Muscle layer of colon (tissue), 2 donors: ENCODE measurements around the gene SYCP2.
"Not testable (repeated sequence)": the region's sequence is repeated elsewhere in the genome, so short reads cannot be mapped to it uniquely, and the experiment has no call there.

Experiments used
- H3K27ac ChIP-seq: one replicate; pipeline ENCODE4 v1.7.0; 2013; ENCODE audit warnings: low read depth, mild to moderate bottlenecking, low read length, moderate library complexity
- H3K27me3 ChIP-seq, 2 donors: one replicate each; pipeline ENCODE4 v1.7.0; 2013; ENCODE audit warnings: low read length in 2 of 2, mild to moderate bottlenecking in 2 of 2; ENCODE audit not compliant: insufficient read depth in 2 of 2, control insufficient read depth in 1 of 2
- H3K36me3 ChIP-seq: one replicate; pipeline ENCODE4 v1.7.0; 2013; ENCODE audit warnings: mild to moderate bottlenecking, low read length; ENCODE audit not compliant: insufficient read depth
- H3K4me1 ChIP-seq: one replicate; pipeline ENCODE4 v1.7.0; 2013; ENCODE audit warnings: mild to moderate bottlenecking, low read length; ENCODE audit not compliant: insufficient read depth
- H3K4me3 ChIP-seq, 2 donors: one replicate each; pipeline ENCODE4 v1.7.0; 2013; ENCODE audit warnings: low read length in 2 of 2, low read depth in 1 of 2, mild to moderate bottlenecking in 1 of 2, moderate library complexity in 1 of 2
- H3K9ac ChIP-seq: one replicate; pipeline ENCODE4 v1.7.0; 2013; ENCODE audit warnings: low read length
- H3K9me3 ChIP-seq: one replicate; pipeline ENCODE4 v1.7.0; 2013; ENCODE audit warnings: mild to moderate bottlenecking, low read length
- donor health status: abdominal sarcoma.
- donor health status: Adenocarcinoma of cecum.

Gene SYCP2

DNA sequence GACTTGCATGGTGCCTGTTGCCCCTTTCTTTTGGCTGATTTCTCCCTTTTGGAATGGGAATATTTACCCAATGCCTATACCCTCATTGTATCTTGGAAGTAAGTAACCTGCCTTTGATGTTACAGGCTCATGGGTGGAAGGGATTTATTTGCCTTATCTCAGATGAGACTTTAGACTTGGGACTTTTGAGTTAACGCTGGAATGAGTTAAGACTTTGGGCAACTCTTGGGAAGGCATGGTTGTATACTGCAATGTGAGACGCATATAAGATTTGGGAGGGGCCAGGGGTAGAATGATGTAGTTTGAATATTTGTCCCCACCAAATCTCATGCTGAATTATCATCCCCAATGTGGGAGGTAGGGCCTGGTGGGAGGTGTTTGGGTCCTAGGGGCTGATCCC lies 75.5 kb downstream of the SYCP2 start:
- Histone ChIP-seq H3K36me3 (no peaks in the 10 kb centered on the region), H3K27ac (no peak overlapping the region), H3K4me3 (no peak overlapping the region), H3K9ac (no peak overlapping the region), H3K27me3 (no peaks in the 10 kb centered on the region), H3K4me1 (no peaks in the 10 kb centered on the region), H3K9me3 (no peaks in the 10 kb centered on the region)

DNA sequence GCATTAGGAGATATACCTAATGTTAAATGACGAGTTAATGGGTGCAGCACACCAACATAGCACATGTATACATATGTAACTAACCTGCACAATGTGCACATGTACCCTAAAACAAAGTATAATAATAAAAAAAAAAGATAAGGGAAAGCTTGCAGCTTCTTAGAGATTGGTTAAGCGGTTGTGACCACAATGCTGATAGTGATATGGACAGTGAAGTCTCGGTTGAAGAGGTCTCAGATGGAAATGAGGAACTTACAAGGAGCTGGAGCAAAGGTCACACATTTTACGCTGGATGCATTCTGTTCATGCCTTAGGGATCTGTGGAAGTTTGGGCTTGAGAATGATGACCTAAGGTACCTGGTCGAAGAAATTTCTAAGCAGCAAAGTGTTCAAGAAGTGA lies 76.5 kb downstream of the SYCP2 start:
- H3K4me1 ChIP-seq, H3K27me3 ChIP-seq, H3K9me3 ChIP-seq, H3K9ac ChIP-seq, H3K4me3 ChIP-seq, H3K36me3 ChIP-seq, H3K27ac ChIP-seq: not testable (repeated sequence)

GRCh38 chr20:59856526-59856925 lies 76.9 kb downstream of the SYCP2 start:
- not testable (repeated sequence) for H3K4me1 ChIP-seq, H3K9ac ChIP-seq, H3K36me3 ChIP-seq, H3K27ac ChIP-seq, H3K4me3 ChIP-seq, H3K27me3 ChIP-seq, H3K9me3 ChIP-seq

DNA sequence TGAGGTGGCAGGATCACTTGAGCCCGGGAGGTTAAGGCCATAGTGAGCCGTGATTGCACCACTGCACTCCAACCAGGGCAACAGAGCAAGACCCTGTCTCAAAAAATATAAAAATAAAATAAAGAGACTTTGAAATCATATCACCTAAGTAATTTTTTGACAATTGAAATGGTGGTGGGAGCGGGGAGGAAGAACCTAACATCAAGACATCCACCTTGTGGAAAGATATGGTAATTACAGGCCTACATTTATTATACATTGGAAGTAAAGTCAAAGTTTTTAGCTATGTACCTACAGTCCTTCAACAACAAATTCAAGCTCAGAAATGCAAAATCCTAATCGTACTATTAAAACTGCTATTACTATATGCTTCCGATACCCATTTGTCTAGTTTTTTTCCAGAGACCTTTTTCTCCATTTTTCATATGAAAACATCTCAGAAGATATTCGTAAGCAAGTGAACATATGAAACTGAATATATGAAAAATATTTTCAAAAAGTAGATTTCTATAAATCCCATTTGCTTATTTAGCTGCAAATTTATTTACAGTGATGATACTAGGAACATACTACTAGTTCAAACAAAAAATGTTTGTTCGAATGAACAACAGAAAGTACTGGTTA lies 83.3 kb downstream of the SYCP2 start:
- H3K27ac ChIP-seq: no peak overlapping the region
- H3K36me3 ChIP-seq: no peaks in the 10 kb centered on the region
- H3K27me3 ChIP-seq: no peaks in the 10 kb centered on the region
- H3K4me3 ChIP-seq: no peak overlapping the region
- H3K9me3 ChIP-seq: no peaks in the 10 kb centered on the region
- no peaks in the 10 kb centered on the region for H3K4me1 ChIP-seq
- H3K9ac ChIP-seq: no peak overlapping the region

GRCh38 chr20:59848182-59848581 lies 85.3 kb downstream of the SYCP2 start:
- no peaks in the 10 kb centered on the region for H3K36me3 ChIP-seq
- no peaks in the 10 kb centered on the region for H3K27me3 ChIP-seq
- H3K9ac ChIP-seq: no peak overlapping the region
- H3K4me1 ChIP-seq: no peaks in the 10 kb centered on the region
- no peaks in the 10 kb centered on the region for H3K9me3 ChIP-seq
- no peak overlapping the region for H3K4me3 ChIP-seq
- H3K27ac ChIP-seq: no peak overlapping the region

GRCh38 chr20:59845472-59845871 lies 88.0 kb downstream of the SYCP2 start:
- H3K27ac ChIP-seq: no peak overlapping the region
- no peaks in the 10 kb centered on the region for H3K4me1 ChIP-seq
- H3K36me3 ChIP-seq: no peaks in the 10 kb centered on the region
- peaks cover 0 to under 1% of the 10 kb centered on the region in 2 donors for H3K27me3 ChIP-seq
- H3K9ac ChIP-seq: no peak overlapping the region
- no peaks in the 10 kb centered on the region for H3K9me3 ChIP-seq
- H3K4me3 ChIP-seq: no peak overlapping the region

DNA sequence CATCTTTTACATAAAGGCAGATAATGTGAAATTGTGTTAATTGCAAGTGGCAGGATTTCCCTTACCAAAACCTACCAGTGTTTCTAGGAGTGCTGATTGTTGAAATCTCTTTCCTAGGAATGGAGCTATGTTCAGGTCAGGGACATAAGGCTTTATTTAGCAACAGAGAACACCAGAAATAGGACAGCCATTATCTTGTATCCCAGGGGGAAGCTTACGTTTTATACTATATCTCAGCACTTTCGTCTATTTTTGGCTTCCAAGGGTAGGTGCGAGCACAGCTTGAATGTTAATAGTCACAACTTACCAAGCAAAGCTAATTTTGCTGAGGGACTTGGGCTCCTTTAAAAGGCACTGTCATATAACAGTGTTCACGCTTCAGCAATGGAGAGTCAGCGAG lies 94.0 kb downstream of the SYCP2 start:
- peaks cover 20% of the 10 kb centered on the region for H3K4me1 ChIP-seq
- H3K9me3 ChIP-seq: no peaks in the 10 kb centered on the region
- H3K4me3 ChIP-seq: no peak overlapping the region
- H3K36me3 ChIP-seq: no peaks in the 10 kb centered on the region
- peaks cover 0 to 9% of the 10 kb centered on the region in 2 donors for H3K27me3 ChIP-seq
- H3K9ac ChIP-seq: no peak overlapping the region
- no peak overlapping the region for H3K27ac ChIP-seq

- Histone ChIP-seq H3K36me3 (no peaks in the 10 kb centered on the region), H3K4me1 (peaks cover 20% of the 10 kb centered on the region), H3K9ac (no peak overlapping the region), H3K4me3 (no peak overlapping the region), H3K27ac (no peak overlapping the region), H3K9me3 (no peaks in the 10 kb centered on the region), H3K27me3 (peaks cover 0 to 9% of the 10 kb centered on the region in 2 donors)
Measured at GRCh38 chr20:59837623-59838394, 95.6 kb downstream of the SYCP2 start.

- no peak overlapping the region for H3K4me3 ChIP-seq
Measured at GRCh38 chr20:59836767-59837166, 96.7 kb downstream of the SYCP2 start.

GRCh38 chr20:59835448-59836395 lies 97.7 kb downstream of the SYCP2 start:
- Histone ChIP-seq H3K4me3 (peak overlapping the region in 1 of 2 donors; percentile 30), H3K27ac (no peak overlapping the region), H3K4me1 (peaks cover 20% of the 10 kb centered on the region), H3K9me3 (no peaks in the 10 kb centered on the region), H3K9ac (no peak overlapping the region), H3K27me3 (peaks cover 0 to 9% of the 10 kb centered on the region in 2 donors), H3K36me3 (no peaks in the 10 kb centered on the region)

More at GRCh38 chr20:59836767-59837166, 96.7 kb downstream of the SYCP2 start:
- H3K27me3 ChIP-seq: peaks cover 0 to 9% of the 10 kb centered on the region in 2 donors
- H3K27ac ChIP-seq: no peak overlapping the region
- no peaks in the 10 kb centered on the region for H3K9me3 ChIP-seq
- peaks cover 20% of the 10 kb centered on the region for H3K4me1 ChIP-seq
- no peak overlapping the region for H3K9ac ChIP-seq
- no peaks in the 10 kb centered on the region for H3K36me3 ChIP-seq

DNA sequence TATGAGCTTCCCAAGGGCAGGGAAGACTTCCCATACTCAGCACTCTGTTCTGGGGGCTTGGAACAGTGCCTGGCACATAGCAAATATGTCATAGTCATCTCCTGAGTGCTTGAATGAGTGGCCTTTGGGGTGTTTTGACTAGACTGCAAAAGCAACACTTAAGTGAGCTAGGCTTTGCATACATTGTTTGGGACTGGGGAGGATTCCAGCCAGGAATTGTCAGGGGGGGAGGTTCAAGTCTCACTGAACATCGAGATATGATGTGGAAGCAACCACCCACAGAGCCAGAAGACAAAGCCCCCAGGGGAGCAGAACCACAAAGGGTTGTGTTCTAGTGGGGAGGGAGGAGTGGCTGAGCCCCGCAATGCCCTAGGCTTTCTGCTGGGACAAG lies 98.4 kb downstream of the SYCP2 start:
- peaks cover 0 to 4% of the 10 kb centered on the region in 2 donors for H3K27me3 ChIP-seq
- no peak overlapping the region for H3K4me3 ChIP-seq
- no peaks in the 10 kb centered on the region for H3K9me3 ChIP-seq
- no peak overlapping the region for H3K27ac ChIP-seq
- no peak overlapping the region for H3K9ac ChIP-seq
- H3K36me3 ChIP-seq: no peaks in the 10 kb centered on the region
- H3K4me1 ChIP-seq: peaks cover 20% of the 10 kb centered on the region
